ENCODE results near the gene MST1. TPM values are rescaled to one million over a fixed set of nuclear protein-coding genes. Genes with fewer than 3 reads are reported as not detected.

MST1 gene
- total and polyA plus RNA-seq, 2 of the 8 experiments (the other 6 are each of a cell fraction or from before 2014, with no cell fraction given): 6.2 to 9.5 TPM

GRCh38 chr3:49719214-49719884, 30.1 kb upstream of the MST1 start, which contains the start of gene AMIGO3 (continued):
- TF ChIP-seq ZNF274 (IDR thresholded peaks at IDR 0.05; ENCODE audit: borderline replicate concordance, extremely low read depth, low read length) (no peak), TAF7 (optimal IDR thresholded peaks at IDR 0.05; ENCODE audit: borderline replicate concordance, low read depth, low read length) (peak; percentile 1), GTF2F1 (IDR thresholded peaks at IDR 0.05; ENCODE audit: borderline replicate concordance, low read depth, low read length) (no peak), MAFK (IDR thresholded peaks at IDR 0.05; ENCODE audit: low read depth, low read length) (no peak), CTBP2 (IDR thresholded peaks at IDR 0.05; ENCODE audit: borderline replicate concordance, insufficient read depth, insufficient read length, low read length) (no peak), RAD21 (IDR thresholded peaks at IDR 0.05 in 1 of 2, conservative IDR thresholded peaks at IDR 0.05 in 1 of 2; ENCODE audit: low read depth in 2 of 2, low read length in 2 of 2) (peak; percentile 25 to 43; a peak in 3 of 4 replicates), SP2 (IDR thresholded peaks at IDR 0.05; ENCODE audit: low read length) (no peak), SRF (IDR thresholded peaks at IDR 0.05; ENCODE audit: low read depth, low read length) (no peak), SP4 (IDR thresholded peaks at IDR 0.05; ENCODE audit: low read length) (peak; percentile 35; the same call in 1 of the 2 replicates), SIRT6 (IDR thresholded peaks at IDR 0.05; ENCODE audit: low read length) (no peak), TAF1 (IDR thresholded peaks at IDR 0.05; ENCODE audit: low read depth, low read length) (peak; percentile 74; the same call in 1 of the 2 replicates), JUND (IDR thresholded peaks at IDR 0.05; ENCODE audit: low read length) (no peak), YY1 (IDR thresholded peaks at IDR 0.05; ENCODE audit: low read depth, low read length) (0 out of 2 replicates have a peak, but pooled peaks have one; percentile 52), GABPA (IDR thresholded peaks at IDR 0.05; ENCODE audit: borderline replicate concordance, insufficient read depth, low read length) (peak; percentile 13; the same call in 1 of the 2 replicates), ATF2 (IDR thresholded peaks at IDR 0.05; ENCODE audit: low read length) (0 out of 2 replicates have a peak, but pooled peaks have one; percentile 28), E2F6 (IDR thresholded peaks at IDR 0.05) (peak; percentile 70; the same call in 1 of the 2 replicates), HDAC6 (IDR thresholded peaks at IDR 0.05; ENCODE audit: low read depth, low read length) (no peak), CREB1 (IDR thresholded peaks at IDR 0.05) (no peak; the same call in 1 of the 2 replicates), POLR2AphosphoS5 (IDR thresholded peaks at IDR 0.05; ENCODE audit: low read depth, low read length) (peak; percentile 87), SUZ12 (IDR thresholded peaks at IDR 0.05; ENCODE audit: low read length) (no peak), CHD2 (IDR thresholded peaks at IDR 0.05; ENCODE audit: low read length) (no peak; the same call in 1 of the 2 replicates), RBBP5 (IDR thresholded peaks at IDR 0.05; ENCODE audit: borderline replicate concordance, low read depth, low read length) (peak; percentile 80; the same call in 1 of the 2 replicates)
